HAP-1 (cell line): ENCODE results near the gene DMXL1.
"Not testable (repeated sequence)": the region's sequence is repeated elsewhere in the genome, so short reads cannot be mapped to it uniquely, and the experiment has no call there.

Experiments used
- DNase-seq, 2 experiments: peaks; one replicate each; pipeline ENCODE4 v3.0.0-alpha.2; 2016 to 2020; ENCODE audit warnings: low spot score in 2 of 2
- H3K27me3 ChIP-seq: fragments of 250-450 bp; sonication (Bioruptor Pico); 2 replicates; pipeline ENCODE4 v1.5.1; 2020; ENCODE audit warnings: low read depth, mild to moderate bottlenecking, moderate library complexity
- H3K36me3 ChIP-seq: fragments of 250-450 bp; sonication (Bioruptor Pico); replicated peaks from 2 replicates; pipeline ENCODE4 v1.5.1; 2020; ENCODE audit warnings: mild to moderate bottlenecking
- H3K4me1 ChIP-seq: fragments of 250-450 bp; sonication (Bioruptor Pico); 2 replicates; pipeline ENCODE4 v1.5.1; 2020; ENCODE audit warnings: mild to moderate bottlenecking
- H3K4me3 ChIP-seq: fragments of 250-450 bp; sonication (Bioruptor Pico); 2 replicates; pipeline ENCODE4 v1.5.1; 2020; ENCODE audit warnings: mild to moderate bottlenecking, moderate library complexity
- H3K9me3 ChIP-seq: fragments of 250-450 bp; sonication (Bioruptor Pico); 2 replicates; pipeline ENCODE4 v1.5.1; 2020; ENCODE audit warnings: mild to moderate bottlenecking, moderate library complexity
- in situ Hi-C: fragments of 300-500 bp; cut with MboI; formaldehyde crosslinking; loops from 3 replicates; pipeline ENCODE4 v1.14.3; 2020; ENCODE audit warnings: low sequenced_read_pairs, inconsistent platforms, mixed read lengths

DMXL1 gene

DNA sequence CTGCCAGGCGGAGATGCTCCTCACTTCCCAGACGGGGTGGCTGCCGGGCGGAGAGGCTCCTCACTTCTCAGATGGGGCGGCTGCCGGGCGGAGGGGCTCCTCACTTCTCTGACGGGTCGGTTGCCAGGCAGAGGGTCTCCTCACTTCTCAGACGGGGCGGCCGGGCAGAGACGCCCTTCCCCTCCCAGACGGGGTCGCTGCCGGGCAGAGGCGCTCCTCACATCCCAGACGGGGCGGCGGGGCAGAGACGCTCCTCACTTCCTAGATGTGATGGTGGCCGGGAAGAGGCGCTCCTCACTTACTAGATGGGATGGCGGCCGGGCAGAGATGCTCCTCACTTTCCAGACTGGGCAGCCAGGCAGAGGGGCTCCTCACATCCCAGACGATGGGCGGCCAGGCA is 51.6 kb downstream of the DMXL1 start:
- H3K4me1 ChIP-seq, DNase-seq, H3K36me3 ChIP-seq, H3K9me3 ChIP-seq, H3K27me3 ChIP-seq, in situ Hi-C loops, H3K4me3 ChIP-seq: not testable (repeated sequence)

DNA sequence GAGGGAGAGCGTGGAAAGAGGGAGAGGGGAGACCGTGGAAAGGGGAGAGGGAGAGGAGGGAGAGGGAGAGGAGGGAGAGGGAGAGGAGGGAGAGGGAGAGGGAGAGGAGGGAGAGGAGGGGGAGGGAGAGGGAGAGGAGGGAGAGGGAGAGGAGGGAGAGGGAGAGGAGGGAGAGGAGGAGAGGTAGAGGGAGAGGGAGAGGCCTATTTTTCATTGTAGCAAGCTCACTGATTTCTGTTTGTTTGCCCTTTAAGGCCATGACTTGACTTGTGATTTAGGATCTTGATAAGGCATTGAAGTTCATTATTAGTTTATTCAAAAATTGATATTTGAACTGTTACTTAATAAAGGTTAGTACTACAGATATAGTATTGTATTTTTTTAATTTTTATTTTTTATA is 52.4 kb downstream of the DMXL1 start:
- no peak overlapping the region for H3K4me3 ChIP-seq
- no peak for DNase-seq
- H3K27me3 ChIP-seq: no peaks in the 10 kb centered on the region
- no peaks in the 10 kb centered on the region for H3K9me3 ChIP-seq
- H3K4me1 ChIP-seq: no peaks in the 10 kb centered on the region
- in situ Hi-C loops: no loop called here
- H3K36me3 ChIP-seq: peaks cover 5% of the 10 kb centered on the region

- no peaks in the 10 kb centered on the region; the same call in 1 of the 2 replicates for H3K27me3 ChIP-seq
- no peaks in the 10 kb centered on the region for H3K9me3 ChIP-seq
- in situ Hi-C loops: no loop called here
- no peaks in the 10 kb centered on the region for H3K4me1 ChIP-seq
- H3K36me3 ChIP-seq: peaks cover 24% of the 10 kb centered on the region
- no peak for DNase-seq
- H3K4me3 ChIP-seq: no peak overlapping the region
These were observed 58.9 kb downstream of the DMXL1 start for GRCh38 chr5:119129770-119130169.

DNA sequence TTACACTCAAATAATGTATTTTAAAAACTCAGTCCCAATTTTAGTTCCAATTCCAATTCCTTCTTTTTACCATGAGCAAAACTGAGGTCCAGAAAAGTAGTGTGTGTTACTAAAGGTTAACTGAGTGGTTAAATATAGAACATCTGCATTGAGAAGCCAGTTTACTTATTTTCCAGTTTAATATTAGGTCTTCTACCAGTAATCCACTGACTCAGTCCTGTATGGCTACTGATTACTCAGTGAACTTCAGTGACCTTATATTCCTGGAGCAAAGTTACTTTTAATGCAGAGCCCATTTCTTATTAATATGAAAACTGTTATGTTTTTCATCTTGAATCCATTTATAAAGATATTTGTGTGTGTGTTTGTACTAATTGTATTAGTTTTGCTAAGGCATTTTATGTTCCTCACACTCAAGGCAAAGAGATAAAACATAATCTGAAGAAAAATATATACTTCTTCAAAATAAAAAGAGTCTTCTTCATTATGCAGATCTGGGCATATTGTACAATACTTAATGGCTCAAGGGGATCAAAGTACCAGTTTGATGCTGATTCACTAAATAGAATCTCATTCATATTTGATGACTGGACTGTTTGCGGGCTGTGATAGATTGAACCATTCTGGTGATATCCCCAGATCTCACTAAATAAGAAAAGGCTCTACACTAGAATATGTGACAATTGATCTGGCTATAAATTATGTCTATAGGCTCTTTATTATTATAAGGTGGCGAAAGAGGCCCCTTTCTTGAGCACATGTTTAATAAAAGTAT is 60.8 kb downstream of the DMXL1 start:
- in situ Hi-C loops: no loop called here
- DNase-seq: no peak
- H3K27me3 ChIP-seq: no peaks in the 10 kb centered on the region; the same call in 1 of the 2 replicates
- no peaks in the 10 kb centered on the region for H3K4me1 ChIP-seq
- H3K36me3 ChIP-seq: peaks cover 24% of the 10 kb centered on the region
- no peak overlapping the region for H3K4me3 ChIP-seq
- peaks cover 5% of the 10 kb centered on the region; the same call in 1 of the 2 replicates for H3K9me3 ChIP-seq

- H3K27me3 ChIP-seq, DNase-seq, H3K4me3 ChIP-seq, H3K4me1 ChIP-seq, H3K9me3 ChIP-seq, in situ Hi-C loops: not testable (repeated sequence)
- peaks cover 15% of the 10 kb centered on the region for H3K36me3 ChIP-seq
These were observed 64.9 kb downstream of the DMXL1 start for GRCh38 chr5:119135743-119136142.

DNA sequence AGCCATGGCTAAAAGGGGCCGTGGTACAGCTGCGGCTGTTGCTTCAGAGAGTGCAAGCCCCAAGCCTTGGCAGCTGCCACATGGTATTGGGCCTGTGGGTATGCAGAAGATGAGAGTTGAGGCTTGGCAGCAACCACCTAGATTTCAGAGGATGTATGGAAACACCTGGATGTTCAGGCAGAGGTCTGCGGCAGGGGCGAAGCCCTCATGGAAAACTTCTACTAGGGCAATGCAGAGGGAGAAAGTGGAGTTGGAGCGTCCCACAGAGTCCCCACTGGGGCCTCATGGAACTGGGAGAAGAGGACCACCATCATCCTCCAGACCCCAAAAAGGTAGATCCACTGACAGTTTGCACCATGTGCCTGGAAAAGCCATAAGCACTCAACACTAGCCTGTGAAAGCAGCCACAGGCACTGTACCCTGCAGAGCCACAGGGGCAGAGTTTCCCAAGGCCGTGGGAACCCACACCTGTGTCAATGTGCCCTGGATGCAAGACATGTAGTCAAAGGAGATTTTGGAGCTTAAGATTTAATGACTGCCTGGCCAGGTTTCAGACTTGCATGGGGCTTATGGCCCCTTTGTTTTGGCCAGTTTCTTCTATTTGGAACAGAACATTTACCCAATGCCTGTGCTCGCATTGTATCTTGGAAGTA is 65.9 kb downstream of the DMXL1 start:
- no peak overlapping the region for H3K4me3 ChIP-seq
- H3K9me3 ChIP-seq: peaks cover 5% of the 10 kb centered on the region; the same call in 1 of the 2 replicates
- in situ Hi-C loops: no loop called here
- H3K27me3 ChIP-seq: no peaks in the 10 kb centered on the region
- H3K4me1 ChIP-seq: no peaks in the 10 kb centered on the region
- no peak for DNase-seq
- peaks cover 15% of the 10 kb centered on the region; the same call in 1 of the 2 replicates for H3K36me3 ChIP-seq

GRCh38 chr5:119153629-119154028 is 82.7 kb downstream of the DMXL1 start:
- Histone ChIP-seq H3K36me3 (peaks cover 7% of the 10 kb centered on the region), H3K4me3 (no peak overlapping the region), H3K4me1 (no peaks in the 10 kb centered on the region), H3K9me3 (no peaks in the 10 kb centered on the region), H3K27me3 (no peaks in the 10 kb centered on the region)
- DNase-seq: no peak
- in situ Hi-C loops: no loop called here

DNA sequence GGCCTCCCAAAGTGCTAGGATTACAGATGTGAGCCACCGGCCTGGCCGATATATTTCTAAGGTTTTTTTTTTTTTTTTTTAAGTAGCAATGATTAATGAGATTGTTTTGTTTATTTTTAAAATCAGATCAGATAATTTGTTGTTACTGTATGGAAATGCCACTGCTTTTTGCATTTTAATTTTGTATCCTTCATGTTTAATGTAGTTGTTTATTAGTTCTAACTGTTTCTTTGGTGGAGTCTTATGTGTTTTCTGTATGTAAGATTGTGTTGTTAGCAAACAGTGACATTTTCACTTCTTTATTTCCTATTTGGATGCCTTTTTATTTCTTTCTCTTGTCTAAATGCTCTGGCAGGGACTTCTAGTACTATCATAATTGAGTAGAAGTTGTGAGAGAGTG is 87.3 kb downstream of the DMXL1 start:
- Histone ChIP-seq H3K9me3 (no peaks in the 10 kb centered on the region), H3K27me3 (no peaks in the 10 kb centered on the region), H3K36me3 (no peaks in the 10 kb centered on the region; the same call in 1 of the 2 replicates), H3K4me1 (no peaks in the 10 kb centered on the region), H3K4me3 (no peak overlapping the region)
- in situ Hi-C loops: no loop called here
- DNase-seq: no peak

- in situ Hi-C loops: no loop called here
These were observed 90.5 kb downstream of the DMXL1 start for GRCh38 chr5:119161430-119161829.

DNA sequence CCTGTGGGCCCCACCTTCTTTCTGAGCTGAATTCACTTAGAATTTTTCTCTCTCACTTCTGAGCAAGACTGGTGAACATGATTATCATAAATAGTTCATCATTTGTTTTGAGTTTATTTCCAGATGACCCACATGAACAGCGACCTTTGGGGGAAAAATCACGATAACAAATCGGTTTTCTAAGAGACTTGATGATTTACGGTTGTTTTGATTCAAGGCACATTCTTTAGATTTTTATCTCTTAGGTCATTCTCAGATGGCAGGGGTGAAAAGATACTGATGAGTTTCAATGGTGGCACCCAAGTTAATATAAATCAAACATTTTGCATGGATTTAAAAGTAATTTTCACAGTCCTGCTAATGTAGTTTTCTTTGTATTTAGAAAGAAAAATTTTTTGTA is 95.1 kb downstream of the DMXL1 start:
- in situ Hi-C loops: no loop called here
- no peak overlapping the region for H3K4me3 ChIP-seq
- no peaks in the 10 kb centered on the region for H3K27me3 ChIP-seq
- no peaks in the 10 kb centered on the region for H3K9me3 ChIP-seq
- DNase-seq: no peak
- H3K36me3 ChIP-seq: peaks cover 8% of the 10 kb centered on the region; the same call in 1 of the 2 replicates
- H3K4me1 ChIP-seq: 0 out of 2 replicates have a peak, but pooled peaks cover 6% of the 10 kb centered on the region

More at GRCh38 chr5:119161430-119161829, 90.5 kb downstream of the DMXL1 start:
- no peaks in the 10 kb centered on the region for H3K9me3 ChIP-seq
- no peak overlapping the region for H3K4me3 ChIP-seq
- no peaks in the 10 kb centered on the region for H3K27me3 ChIP-seq
- H3K36me3 ChIP-seq: peaks cover 8% of the 10 kb centered on the region; the same call in 1 of the 2 replicates
- H3K4me1 ChIP-seq: 0 out of 2 replicates have a peak, but pooled peaks cover 6% of the 10 kb centered on the region
- DNase-seq: no peak

DNA sequence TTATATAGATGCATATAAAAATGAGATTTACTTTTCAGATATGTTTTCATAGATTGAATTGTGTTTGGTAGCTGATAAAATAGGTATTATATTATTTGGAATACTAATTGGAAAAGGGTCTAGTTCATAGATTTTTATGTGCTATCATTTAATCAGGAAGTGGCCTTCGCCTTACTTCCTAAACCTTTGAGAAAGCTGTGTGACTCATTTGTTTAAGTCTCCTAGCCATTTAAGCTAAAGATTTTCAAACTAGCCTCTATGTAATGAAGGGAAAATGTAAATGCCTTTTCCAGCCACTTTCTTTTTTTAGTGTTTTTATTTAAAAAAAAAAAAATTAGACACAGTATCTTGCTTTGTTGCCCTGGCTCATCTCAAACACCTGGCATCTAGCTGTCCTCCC is 97.5 kb downstream of the DMXL1 start:
- Histone ChIP-seq H3K9me3 (no peaks in the 10 kb centered on the region), H3K4me1 (0 out of 2 replicates have a peak, but pooled peaks cover 6% of the 10 kb centered on the region), H3K36me3 (peaks cover 8% of the 10 kb centered on the region; the same call in 1 of the 2 replicates), H3K4me3 (no peak overlapping the region), H3K27me3 (no peaks in the 10 kb centered on the region)
- in situ Hi-C loops: no loop called here
- no peak for DNase-seq

GRCh38 chr5:119171686-119172085 is 100.8 kb downstream of the DMXL1 start:
- DNase-seq: no peak
- Histone ChIP-seq H3K4me1 (no peaks in the 10 kb centered on the region), H3K9me3 (no peaks in the 10 kb centered on the region), H3K4me3 (no peak overlapping the region), H3K36me3 (no peaks in the 10 kb centered on the region), H3K27me3 (no peaks in the 10 kb centered on the region)
- in situ Hi-C loops: no loop called here

- H3K4me3 ChIP-seq: no peak overlapping the region
- in situ Hi-C loops: no loop called here
- no peak for DNase-seq
- no peaks in the 10 kb centered on the region for H3K9me3 ChIP-seq
- no peaks in the 10 kb centered on the region for H3K27me3 ChIP-seq
- H3K4me1 ChIP-seq: no peaks in the 10 kb centered on the region
- no peaks in the 10 kb centered on the region for H3K36me3 ChIP-seq
These were observed 103.8 kb downstream of the DMXL1 start for GRCh38 chr5:119174578-119175163.

GRCh38 chr5:119176785-119177184 is 105.9 kb downstream of the DMXL1 start:
- in situ Hi-C loops: no loop called here
- H3K27me3 ChIP-seq: no peaks in the 10 kb centered on the region
- no peak for DNase-seq
- H3K4me1 ChIP-seq: no peaks in the 10 kb centered on the region
- no peaks in the 10 kb centered on the region for H3K36me3 ChIP-seq
- no peaks in the 10 kb centered on the region for H3K9me3 ChIP-seq
- no peak overlapping the region for H3K4me3 ChIP-seq
